A549 treated with ZK216348 at 1 μM for 4 hours (cell line): ENCODE data around the gene MAGEB6. TPM values are rescaled to one million over a fixed set of nuclear protein-coding genes. Genes with fewer than 3 reads are reported as not detected.

Experiments
- total RNA-seq: library from RNA; stranded (reverse); fragments of 200-300 nt; extraction: Qiagen RNA extraction; gene quantifications from 5 replicates; pipeline ENCODE4 v1.2.3, GENCODE V29; 2022; ENCODE audit warnings: low read depth

Gene MAGEB6, protein sequence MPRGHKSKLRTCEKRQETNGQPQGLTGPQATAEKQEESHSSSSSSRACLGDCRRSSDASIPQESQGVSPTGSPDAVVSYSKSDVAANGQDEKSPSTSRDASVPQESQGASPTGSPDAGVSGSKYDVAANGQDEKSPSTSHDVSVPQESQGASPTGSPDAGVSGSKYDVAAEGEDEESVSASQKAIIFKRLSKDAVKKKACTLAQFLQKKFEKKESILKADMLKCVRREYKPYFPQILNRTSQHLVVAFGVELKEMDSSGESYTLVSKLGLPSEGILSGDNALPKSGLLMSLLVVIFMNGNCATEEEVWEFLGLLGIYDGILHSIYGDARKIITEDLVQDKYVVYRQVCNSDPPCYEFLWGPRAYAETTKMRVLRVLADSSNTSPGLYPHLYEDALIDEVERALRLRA
- total RNA-seq = 0.12 TPM in 1 of 5 replicates, not detected in the others

DNA sequence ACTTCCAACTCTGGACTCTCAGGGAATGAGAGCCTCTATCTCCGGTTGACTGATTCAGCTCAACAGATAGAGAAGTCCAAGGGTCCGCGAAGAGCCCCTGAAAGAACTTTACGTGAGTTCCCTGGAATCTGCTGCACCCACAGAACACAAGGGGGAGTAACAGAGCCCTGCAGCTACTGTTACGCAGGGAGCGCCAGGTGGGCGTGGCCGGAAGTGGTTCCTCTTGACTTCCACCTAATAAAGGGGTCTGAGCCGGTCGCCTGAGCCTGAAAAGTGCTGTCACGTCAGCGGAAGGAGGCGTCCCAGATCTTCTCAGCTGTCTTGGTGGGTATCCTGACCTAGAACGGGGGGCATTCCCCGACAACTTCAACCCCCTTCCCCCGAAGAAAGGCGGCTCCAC, at the start of gene MAGEB6:
Gene MAGEB6, plus strand, starts transcription at position 237 of the 400 bp plus-strand sequence. CDS start 1,407 bp downstream, outside the sequence.

DNA sequence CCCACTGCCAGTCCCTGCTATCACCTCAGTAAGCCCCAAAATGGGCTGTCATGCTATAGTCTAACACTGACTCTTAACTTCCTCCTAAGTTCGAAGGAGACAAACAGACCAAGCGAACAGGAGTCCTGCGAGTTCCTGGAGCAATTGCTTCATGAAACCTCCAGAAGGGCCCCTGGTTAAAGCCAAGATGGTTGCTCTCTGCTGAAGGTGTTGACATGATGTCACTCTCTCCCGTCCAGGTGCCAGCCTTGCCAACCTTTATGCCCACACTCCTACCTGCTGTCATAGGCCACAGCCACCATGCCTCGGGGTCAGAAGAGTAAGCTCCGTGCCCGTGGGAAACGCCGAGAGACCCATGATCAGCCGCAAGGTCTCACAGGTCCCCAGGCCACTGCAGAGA, 31.9 kb upstream of the MAGEB6 start, which contains the start of gene MAGEB6B:
Gene MAGEB6B, plus strand, starts transcription at position 301 of the 400 bp plus-strand sequence. Its CDS starts 0 bp downstream, at position 301.

DNA sequence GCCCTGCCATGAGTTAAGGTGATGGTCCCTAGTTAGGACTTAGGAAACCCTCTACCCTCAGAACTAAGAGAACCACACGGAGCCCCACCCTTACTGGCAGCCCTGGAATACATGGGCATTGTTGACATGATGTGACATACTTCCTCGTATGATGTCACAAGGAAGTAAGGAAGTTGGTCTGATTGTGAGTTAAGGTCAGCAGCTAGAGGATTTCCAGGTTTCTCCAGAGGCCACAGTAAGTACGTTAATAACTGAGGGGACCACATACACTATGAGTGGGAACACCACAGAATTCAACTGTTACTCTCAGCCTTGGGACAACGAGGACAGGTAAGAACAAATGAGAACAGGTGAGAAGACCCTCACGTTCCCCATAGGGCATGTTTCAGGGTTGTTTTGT, 23.6 kb downstream of the MAGEB6 start, which contains the start of gene MAGEB5:
Gene MAGEB5, plus strand, starts transcription at position 301 of the 400 bp plus-strand sequence. CDS start 1,133 bp downstream, outside the sequence.

Other genes starting within 250 kb of the MAGEB6 start
- gene MAGEB18, start 54.1 kb upstream of the MAGEB6 start, total RNA-seq = not detected in 5 replicates
- not detected in 5 replicates for gene MAGEB6B, start 31.8 kb upstream of the MAGEB6 start, total RNA-seq
- gene MAGEB5, start 23.7 kb downstream of the MAGEB6 start, total RNA-seq = not detected in 5 replicates